GM19328 (cell line): ENCODE results near the gene RASSF8.

Experiments
- ATAC-seq: cut with Tn5 transposase; IDR thresholded peaks from one replicate; pipeline ENCODE4 v1.9.1; 2021; ENCODE audit warnings: mild to moderate bottlenecking, moderate library complexity; ENCODE audit not compliant: unreplicated experiment

The RASSF8 gene

GRCh38 chr12:26100666-26101349, 142.3 kb downstream of the RASSF8 start:
- ATAC-seq, result no peak

DNA sequence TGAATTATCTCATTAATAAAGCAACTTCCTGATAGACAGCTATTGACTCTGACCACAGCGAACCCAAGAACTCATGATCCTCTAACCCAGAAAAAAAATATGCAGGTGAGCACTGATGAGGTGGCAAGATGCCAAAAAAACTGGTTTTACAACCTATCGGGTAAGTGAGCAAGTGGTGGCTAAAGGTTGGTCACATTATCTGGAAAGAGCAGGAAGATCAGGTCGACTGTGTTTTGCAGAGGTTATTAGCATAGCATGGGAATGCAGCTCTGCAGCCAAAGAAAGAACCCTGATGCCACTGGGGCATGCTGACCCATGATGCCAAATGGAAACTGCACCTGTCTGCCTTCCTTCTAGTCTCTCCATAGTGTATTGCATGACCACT, 142.9 kb downstream of the RASSF8 start:
- no peak for ATAC-seq

GRCh38 chr12:26101763-26102162, 143.3 kb downstream of the RASSF8 start:
- ATAC-seq, result no peak

- ATAC-seq, result no peak
These were observed 144.5 kb downstream of the RASSF8 start for GRCh38 chr12:26102953-26103352.

- ATAC-seq, result no peak
These were observed 147.9 kb downstream of the RASSF8 start for GRCh38 chr12:26106347-26106746.

DNA sequence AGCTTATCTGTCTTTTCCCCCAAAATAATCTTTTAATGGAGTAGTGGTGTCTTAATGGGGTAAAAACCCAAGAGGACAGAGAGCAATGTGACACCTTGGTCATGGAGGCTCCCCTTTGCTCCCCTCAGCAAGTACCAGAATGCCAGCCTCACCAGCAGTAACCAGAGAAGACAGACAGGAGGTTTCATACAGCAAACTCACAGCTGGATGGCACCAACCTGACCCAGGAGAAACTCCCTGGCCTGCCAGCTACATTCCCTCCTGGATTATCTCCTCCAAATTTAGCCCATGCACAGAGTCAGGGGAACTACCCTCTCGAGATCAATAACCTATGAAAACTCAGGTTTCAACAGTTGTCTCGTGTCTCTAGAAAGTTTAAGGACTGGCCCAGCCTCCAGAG, 150.4 kb downstream of the RASSF8 start:
- ATAC-seq, result no peak

- no peak for ATAC-seq
These were observed 150.9 kb downstream of the RASSF8 start for GRCh38 chr12:26109343-26109881.

- ATAC-seq, result no peak
These were observed 153.8 kb downstream of the RASSF8 start for GRCh38 chr12:26112232-26112631.

GRCh38 chr12:26112703-26113147, 154.2 kb downstream of the RASSF8 start:
- no peak for ATAC-seq

DNA sequence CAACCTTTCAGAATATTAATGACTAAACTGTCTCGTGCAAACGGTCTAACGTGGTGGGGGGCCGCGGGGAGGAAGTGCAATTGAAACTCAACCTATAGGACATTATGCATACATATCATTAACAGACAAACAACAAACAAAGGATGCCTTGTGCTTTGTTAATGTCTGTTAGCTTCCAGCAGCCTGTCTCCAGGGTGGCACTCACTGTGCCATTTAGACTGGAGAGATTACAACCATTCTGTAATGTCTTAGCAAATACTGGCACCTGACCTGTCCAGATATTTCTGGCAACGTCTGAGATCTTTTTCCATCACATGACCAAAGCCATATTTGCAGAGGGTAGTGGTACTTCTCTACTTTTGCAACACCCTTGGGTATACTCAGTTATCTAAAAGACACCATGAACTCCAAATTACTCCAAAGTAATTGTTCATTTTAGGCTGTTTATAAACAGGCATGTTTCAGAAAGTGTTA, 154.7 kb downstream of the RASSF8 start:
- no peak for ATAC-seq

- peak; percentile 76 for ATAC-seq
These were observed 155.6 kb downstream of the RASSF8 start for GRCh38 chr12:26113853-26114719.

DNA sequence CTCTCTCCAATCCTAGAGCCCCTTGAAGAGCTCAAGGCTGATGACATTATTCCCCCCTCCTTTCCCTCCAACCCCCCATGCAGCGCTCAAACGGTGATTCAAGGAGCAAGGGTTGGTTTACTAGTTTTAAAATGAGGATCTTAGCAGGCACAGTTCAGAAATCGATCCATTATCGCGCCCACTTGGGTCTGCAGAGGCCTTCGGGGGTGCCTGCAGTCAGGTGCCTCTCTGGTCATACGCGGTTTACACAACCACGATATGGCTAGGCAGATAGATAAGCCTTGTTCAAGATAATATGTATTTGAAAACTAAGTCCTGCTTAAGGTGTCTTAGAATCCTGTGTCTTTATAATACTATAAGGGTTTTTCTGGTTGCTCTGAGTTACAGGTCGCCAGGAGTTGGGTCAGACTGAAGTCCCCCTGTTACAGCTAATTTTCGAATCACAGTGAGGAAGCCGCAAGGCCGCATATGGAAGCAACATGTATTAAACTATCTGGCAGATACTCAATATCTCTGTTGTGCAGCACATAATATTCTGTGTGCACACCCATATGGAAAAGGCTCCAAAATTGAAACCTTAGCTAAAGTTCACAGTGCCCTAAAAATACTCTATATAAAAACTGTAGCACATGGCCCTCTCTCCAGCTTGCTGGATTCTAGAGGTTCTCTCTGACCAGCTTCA, 156.4 kb downstream of the RASSF8 start:
- no peak for ATAC-seq

DNA sequence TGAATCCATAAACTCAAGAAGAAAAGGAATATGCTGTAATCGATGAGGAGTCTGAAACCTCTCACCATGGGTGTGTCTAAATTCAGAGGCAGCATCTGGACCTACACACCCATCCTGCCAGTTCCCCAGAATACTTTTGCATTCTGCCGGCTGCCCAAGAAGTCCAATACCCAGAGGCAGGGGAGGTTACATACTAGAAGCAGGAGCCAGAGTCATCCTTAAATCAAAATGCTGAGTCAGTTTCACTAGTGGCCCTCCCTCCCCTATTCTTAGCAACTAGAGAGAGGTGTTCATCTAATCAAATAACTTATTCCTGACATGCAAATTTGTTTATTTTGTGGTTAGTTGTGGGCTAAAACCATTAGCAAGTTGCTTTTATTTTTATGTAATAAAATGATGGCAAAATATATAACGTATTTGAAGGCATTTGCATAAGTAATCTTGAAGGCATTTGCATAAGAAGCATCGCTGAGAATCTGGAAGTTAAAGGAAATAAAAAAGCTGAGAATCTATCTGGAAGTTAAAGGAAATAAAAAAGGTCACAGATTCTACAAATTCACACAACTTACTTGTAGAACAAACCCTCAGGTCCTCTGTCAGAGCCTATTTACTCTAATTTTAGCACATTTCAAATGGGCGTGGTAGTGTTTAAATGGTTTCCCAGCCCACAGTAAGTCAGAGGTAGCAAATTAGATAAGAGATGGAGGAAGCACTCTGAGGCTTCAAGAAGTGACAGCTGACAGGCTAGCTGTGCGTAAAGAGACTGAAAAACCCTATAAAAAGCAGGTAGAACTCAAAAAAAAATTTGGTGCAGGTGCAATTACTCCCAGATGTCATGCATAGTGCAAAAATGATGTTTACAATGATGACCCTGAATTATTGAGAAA, 158.6 kb downstream of the RASSF8 start:
- ATAC-seq, result no peak

GRCh38 chr12:26118308-26118707, 159.8 kb downstream of the RASSF8 start:
- no peak for ATAC-seq

DNA sequence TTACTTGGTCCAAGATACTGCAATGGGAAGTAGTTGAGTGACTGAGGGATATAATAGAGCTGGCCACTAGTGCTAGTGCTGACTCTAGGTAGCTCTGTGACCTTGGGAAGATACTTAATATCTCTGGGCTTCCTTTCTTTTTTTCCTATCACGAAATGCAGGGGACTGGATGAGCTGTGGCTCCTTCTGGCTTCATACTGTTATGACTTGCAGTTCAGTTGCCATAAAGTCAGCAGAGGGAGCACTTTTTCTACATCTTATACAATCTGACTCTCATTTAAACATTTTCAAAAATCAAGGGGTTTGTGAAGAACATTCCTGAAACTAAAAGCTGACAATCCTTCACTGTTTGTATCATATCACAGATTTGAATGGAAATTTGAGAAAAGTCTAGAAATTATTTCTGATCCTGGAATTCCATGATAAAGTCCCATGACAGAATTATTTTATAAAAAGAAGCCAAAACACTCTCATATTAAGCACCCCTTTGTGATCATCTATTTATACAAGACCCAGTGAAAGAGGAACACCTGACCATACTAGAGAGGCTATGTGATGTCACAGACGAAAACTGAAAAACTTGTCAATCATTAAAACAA, 161.0 kb downstream of the RASSF8 start:
- ATAC-seq, result no peak

GRCh38 chr12:26120561-26121274, 162.2 kb downstream of the RASSF8 start:
- no peak for ATAC-seq

- ATAC-seq, result no peak
These were observed 163.0 kb downstream of the RASSF8 start for GRCh38 chr12:26121323-26122060.

- ATAC-seq, result no peak
These were observed 163.7 kb downstream of the RASSF8 start for GRCh38 chr12:26122061-26122680.
